IPS DF 6.9 (cell line): ENCODE results near the gene COL5A2.
A peak's percentile ranks its signal among the peaks of the same experiment; 100 is the strongest.

ENCODE experiments used
- DNase-seq: peaks from one replicate; pipeline ENCODE4 v3.0.0-alpha.2; 2013; ENCODE audit warnings: low read depth, low spot score
- H3K27ac ChIP-seq: one replicate; pipeline ENCODE4 v1.5.1; 2013; ENCODE audit warnings: low read length, control low read depth
- H3K27me3 ChIP-seq: 2 replicates; pipeline ENCODE4 v1.6.1; 2013; ENCODE audit warnings: mild to moderate bottlenecking, low read length; ENCODE audit not compliant: control insufficient read depth, insufficient read depth
- H3K36me3 ChIP-seq: 2 replicates; pipeline ENCODE4 v1.6.1; 2013; ENCODE audit warnings: low read length; ENCODE audit not compliant: control insufficient read depth, insufficient read depth
- H3K4me1 ChIP-seq: 2 replicates; pipeline ENCODE4 v1.6.1; 2013; ENCODE audit warnings: low read length; ENCODE audit not compliant: control insufficient read depth, insufficient read depth
- H3K4me3 ChIP-seq: 2 replicates; pipeline ENCODE4 v1.5.1; 2013; ENCODE audit warnings: mild to moderate bottlenecking, low read length
- H3K9me3 ChIP-seq: 2 replicates; pipeline ENCODE4 v1.6.1; 2013; ENCODE audit warnings: low read length, inconsistent platforms; ENCODE audit not compliant: control insufficient read depth, insufficient read depth
- WGBS: extraction: QIAGEN DNeasy Blood & Tissue Kit; methylation state at CpG from one replicate; pipeline ENCODE4 v1.1.7; 2013; ENCODE audit warnings: mixed read lengths, missing lambda C conversion rate; ENCODE audit not compliant: insufficient read length, insufficient coverage; 5-methylcytosine and 5-hydroxymethylcytosine counted together

COL5A2 gene

GRCh38 chr2:189057316-189057715, 122.2 kb downstream of the COL5A2 start:
- no peaks in the 10 kb centered on the region for H3K9me3 ChIP-seq
- no peaks in the 10 kb centered on the region for H3K27me3 ChIP-seq
- no peaks in the 10 kb centered on the region for H3K4me1 ChIP-seq
- no peak for DNase-seq
- no peaks in the 10 kb centered on the region for H3K36me3 ChIP-seq
- no peak overlapping the region for H3K4me3 ChIP-seq
- no CpG with 5 or more reads among the region's 2 CpGs for WGBS
- no peak overlapping the region for H3K27ac ChIP-seq

DNA sequence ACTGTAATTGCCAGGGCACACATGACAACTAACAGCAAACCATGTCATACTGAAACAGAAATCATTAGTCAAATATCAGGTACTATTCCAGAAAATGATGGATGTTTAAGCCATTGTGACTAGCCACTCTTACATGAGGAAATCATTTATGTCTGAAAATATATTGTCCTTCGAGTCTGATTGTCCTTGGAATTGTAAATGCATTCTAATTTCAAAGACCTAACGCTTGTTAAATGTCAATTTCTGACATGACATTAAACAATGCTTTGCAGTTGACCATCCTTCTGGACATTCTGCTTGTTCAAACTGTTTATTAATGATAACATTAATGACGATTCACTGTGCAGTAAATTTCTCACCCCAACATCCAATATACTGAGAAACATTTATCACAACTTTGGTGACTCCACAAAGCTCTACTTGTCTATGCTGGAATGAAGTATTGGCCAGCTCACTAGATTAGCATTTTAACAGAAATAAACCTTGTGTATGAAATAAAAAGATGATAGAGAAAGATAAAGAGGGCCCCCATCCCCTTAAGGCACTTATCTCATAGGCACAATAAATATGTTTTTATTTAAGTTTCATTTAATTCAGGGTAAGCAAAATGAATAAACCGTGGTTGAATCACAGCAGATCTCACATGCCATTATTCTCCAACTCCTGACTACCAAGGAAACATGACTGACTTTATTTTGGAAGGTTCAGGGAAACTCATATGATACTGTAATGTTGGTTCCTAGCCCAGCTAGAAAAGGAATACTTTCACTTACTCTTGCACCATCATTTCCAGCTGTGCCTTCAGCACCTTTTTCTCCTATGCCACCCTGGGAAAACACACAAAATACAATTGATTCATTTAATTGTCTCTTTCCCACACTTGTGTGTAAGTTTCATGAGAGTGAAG, 123.1 kb downstream of the COL5A2 start:
- no peaks in the 10 kb centered on the region for H3K4me1 ChIP-seq
- DNase-seq: no peak
- H3K4me3 ChIP-seq: no peak overlapping the region
- no peak overlapping the region for H3K27ac ChIP-seq
- no peaks in the 10 kb centered on the region for H3K36me3 ChIP-seq
- H3K27me3 ChIP-seq: no peaks in the 10 kb centered on the region
- no peaks in the 10 kb centered on the region for H3K9me3 ChIP-seq
- no CpG with 5 or more reads among the region's 4 CpGs for WGBS

- Histone ChIP-seq H3K4me3 (no peak overlapping the region), H3K27me3 (no peaks in the 10 kb centered on the region), H3K4me1 (no peaks in the 10 kb centered on the region), H3K36me3 (no peaks in the 10 kb centered on the region), H3K27ac (no peak overlapping the region), H3K9me3 (no peaks in the 10 kb centered on the region)
- WGBS: no CpG with 5 or more reads among the region's 7 CpGs
- no peak for DNase-seq
Observed at GRCh38 chr2:189050165-189050712, 129.3 kb downstream of the COL5A2 start.

GRCh38 chr2:189049709-189050164, 129.8 kb downstream of the COL5A2 start:
- no CpG with 5 or more reads among the region's 1 CpG for WGBS
- Histone ChIP-seq H3K36me3 (no peaks in the 10 kb centered on the region), H3K27ac (no peak overlapping the region), H3K9me3 (no peaks in the 10 kb centered on the region), H3K27me3 (no peaks in the 10 kb centered on the region), H3K4me1 (no peaks in the 10 kb centered on the region), H3K4me3 (no peak overlapping the region)
- DNase-seq: no peak

DNA sequence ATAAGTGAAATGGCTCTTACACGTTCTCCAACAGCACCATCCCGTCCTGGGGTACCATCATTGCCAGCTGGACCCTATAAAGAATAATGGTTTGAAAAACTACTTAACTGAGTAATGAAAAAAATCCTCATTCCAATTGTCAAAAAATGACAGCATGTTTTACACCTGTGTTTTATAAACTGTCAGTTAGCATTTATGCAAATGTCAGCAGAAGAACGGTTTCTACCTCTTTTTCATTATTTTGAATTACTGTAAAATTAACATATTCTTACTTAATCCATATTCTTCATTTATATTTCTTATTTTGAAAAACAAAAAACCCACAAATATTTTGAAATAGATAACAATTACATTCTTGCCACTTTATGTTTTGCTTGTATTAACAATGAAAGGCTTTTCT, 131.4 kb downstream of the COL5A2 start:
- no peak overlapping the region for H3K27ac ChIP-seq
- H3K36me3 ChIP-seq: no peaks in the 10 kb centered on the region
- H3K4me3 ChIP-seq: no peak overlapping the region
- H3K27me3 ChIP-seq: no peaks in the 10 kb centered on the region
- DNase-seq: no peak
- H3K9me3 ChIP-seq: no peaks in the 10 kb centered on the region
- no peaks in the 10 kb centered on the region for H3K4me1 ChIP-seq
- WGBS: no CpG with 5 or more reads among the region's 3 CpGs

GRCh38 chr2:189047171-189047888, 132.2 kb downstream of the COL5A2 start:
- Histone ChIP-seq H3K27ac (no peak overlapping the region), H3K9me3 (no peaks in the 10 kb centered on the region), H3K27me3 (no peaks in the 10 kb centered on the region), H3K4me1 (no peaks in the 10 kb centered on the region), H3K36me3 (no peaks in the 10 kb centered on the region), H3K4me3 (no peak overlapping the region)
- no CpG with 5 or more reads among the region's 4 CpGs for WGBS
- no peak for DNase-seq

DNA sequence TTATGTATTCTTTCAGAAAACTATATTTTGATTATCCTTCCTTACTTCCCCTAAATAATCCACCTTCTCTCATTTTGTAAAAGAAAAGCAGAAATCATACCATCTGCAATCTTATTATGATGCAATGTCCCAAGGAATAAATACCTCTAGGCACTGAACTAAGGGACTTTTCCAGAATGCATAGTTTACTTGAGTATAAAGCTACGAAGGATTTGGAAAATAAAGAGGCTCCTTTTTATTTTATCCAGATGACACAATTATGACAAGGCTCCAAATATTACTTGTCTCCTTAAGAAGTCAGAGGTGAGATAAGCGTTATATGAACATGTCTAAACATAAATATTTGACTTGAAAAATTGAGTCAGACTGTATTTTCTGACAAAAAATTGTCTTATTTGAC, 133.2 kb downstream of the COL5A2 start:
- Histone ChIP-seq H3K27ac (no peak overlapping the region), H3K4me1 (no peaks in the 10 kb centered on the region), H3K27me3 (no peaks in the 10 kb centered on the region), H3K36me3 (no peaks in the 10 kb centered on the region), H3K9me3 (no peaks in the 10 kb centered on the region), H3K4me3 (no peak overlapping the region)
- WGBS: no CpG with 5 or more reads among the region's 2 CpGs
- no peak for DNase-seq

GRCh38 chr2:189045836-189046235, 133.7 kb downstream of the COL5A2 start:
- Histone ChIP-seq H3K9me3 (no peaks in the 10 kb centered on the region), H3K27me3 (no peaks in the 10 kb centered on the region), H3K4me3 (no peak overlapping the region), H3K36me3 (no peaks in the 10 kb centered on the region), H3K4me1 (no peaks in the 10 kb centered on the region), H3K27ac (no peak overlapping the region)
- WGBS: no CpG with 5 or more reads among the region's 3 CpGs
- no peak for DNase-seq

- H3K4me3 ChIP-seq: no peak overlapping the region
- no peaks in the 10 kb centered on the region for H3K36me3 ChIP-seq
- no CpG with 5 or more reads among the region's 1 CpG for WGBS
- no peaks in the 10 kb centered on the region for H3K9me3 ChIP-seq
- no peak for DNase-seq
- H3K27me3 ChIP-seq: no peaks in the 10 kb centered on the region
- H3K27ac ChIP-seq: no peak overlapping the region
- H3K4me1 ChIP-seq: no peaks in the 10 kb centered on the region
Observed at GRCh38 chr2:189037518-189037917, 142.0 kb downstream of the COL5A2 start.

DNA sequence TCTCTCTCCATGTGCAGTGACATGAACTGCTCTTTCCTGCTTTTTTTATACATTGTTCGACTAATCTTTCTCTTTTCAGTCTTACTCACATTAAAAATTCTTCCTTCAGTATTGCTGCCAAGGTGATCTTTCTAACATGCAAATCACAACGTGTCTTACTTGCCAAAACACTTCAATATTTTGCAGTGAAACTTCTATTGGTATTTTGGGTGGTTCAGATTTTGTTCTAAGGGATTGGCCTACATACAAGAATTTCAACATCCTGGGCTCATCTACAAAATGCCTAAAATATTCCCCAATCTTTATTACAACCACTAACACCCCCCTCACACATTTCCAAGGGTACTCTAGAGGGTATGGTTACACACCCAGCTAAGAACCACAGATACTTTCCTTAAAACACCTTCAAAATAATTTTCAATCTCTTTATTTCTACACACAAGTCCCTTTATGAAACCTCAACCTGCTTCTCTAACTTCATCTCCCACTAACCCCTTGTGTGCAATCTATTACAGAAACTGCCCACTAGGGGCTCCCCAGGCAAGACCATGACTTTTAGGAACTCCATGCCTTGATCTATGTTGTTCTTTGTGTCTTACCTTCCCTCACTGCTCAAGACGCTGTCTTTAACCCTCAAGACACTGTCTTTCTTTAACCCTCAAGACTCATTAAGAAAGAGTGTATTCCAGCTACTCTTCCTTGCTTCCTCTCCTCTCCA, 154.5 kb downstream of the COL5A2 start:
- Histone ChIP-seq H3K27me3 (no peaks in the 10 kb centered on the region), H3K4me3 (no peak overlapping the region), H3K36me3 (no peaks in the 10 kb centered on the region), H3K9me3 (no peaks in the 10 kb centered on the region), H3K4me1 (no peaks in the 10 kb centered on the region), H3K27ac (no peak overlapping the region)
- peak; percentile 13 for DNase-seq
- no CpG with 5 or more reads among the region's 3 CpGs for WGBS
